Prostate gland (tissue), 2 donors: ENCODE results near the gene SYNC.

ENCODE experiments used
- POLR2A ChIP-seq: fragments of 450-650 bp; IDR thresholded peaks from one replicate; pipeline ENCODE4 v1.6.1; 2016; ENCODE audit warnings: antibody characterized with exemption, mild to moderate bottlenecking
- POLR2AphosphoS5 ChIP-seq: sonication (generic); formaldehyde crosslinking; IDR thresholded peaks from one replicate; pipeline ENCODE4 v1.6.1; 2017; ENCODE audit warnings: antibody characterized with exemption
- TF ChIP-seq, protein P1 (sequence below), 4 experiments: fragments of 200-600 bp in 2 of 4; fragments of 450-650 bp in 2 of 4; sonication (generic) in 2 of 4; IDR thresholded peaks; 1 replicate in 3 of 4; 2 replicates in 1 of 4; pipeline ENCODE4 v1.5.1; 2016 to 2019; ENCODE audit warnings: antibody characterized with exemption in 4 of 4, mild to moderate bottlenecking in 2 of 4, moderate library complexity in 2 of 4

- TF ChIP-seq, protein P1, sequence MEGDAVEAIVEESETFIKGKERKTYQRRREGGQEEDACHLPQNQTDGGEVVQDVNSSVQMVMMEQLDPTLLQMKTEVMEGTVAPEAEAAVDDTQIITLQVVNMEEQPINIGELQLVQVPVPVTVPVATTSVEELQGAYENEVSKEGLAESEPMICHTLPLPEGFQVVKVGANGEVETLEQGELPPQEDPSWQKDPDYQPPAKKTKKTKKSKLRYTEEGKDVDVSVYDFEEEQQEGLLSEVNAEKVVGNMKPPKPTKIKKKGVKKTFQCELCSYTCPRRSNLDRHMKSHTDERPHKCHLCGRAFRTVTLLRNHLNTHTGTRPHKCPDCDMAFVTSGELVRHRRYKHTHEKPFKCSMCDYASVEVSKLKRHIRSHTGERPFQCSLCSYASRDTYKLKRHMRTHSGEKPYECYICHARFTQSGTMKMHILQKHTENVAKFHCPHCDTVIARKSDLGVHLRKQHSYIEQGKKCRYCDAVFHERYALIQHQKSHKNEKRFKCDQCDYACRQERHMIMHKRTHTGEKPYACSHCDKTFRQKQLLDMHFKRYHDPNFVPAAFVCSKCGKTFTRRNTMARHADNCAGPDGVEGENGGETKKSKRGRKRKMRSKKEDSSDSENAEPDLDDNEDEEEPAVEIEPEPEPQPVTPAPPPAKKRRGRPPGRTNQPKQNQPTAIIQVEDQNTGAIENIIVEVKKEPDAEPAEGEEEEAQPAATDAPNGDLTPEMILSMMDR (IDR thresholded peaks at IDR 0.05): no peak
- TF ChIP-seq POLR2AphosphoS5 (no peak), POLR2A (no peak)
Observed at GRCh38 chr1:32715901-32716311, 13.3 kb upstream of the SYNC start.
